ENCODE results near the gene SLC28A1.

SLC28A1 gene

GRCh38 chr15:84883916-84884781 is at the start of gene SLC28A1:
SLC28A1 (plus strand) TSS chr15:84884662; CDS start chr15:84887761, 3,099 bp downstream.
- no peak for DNase-seq

DNA sequence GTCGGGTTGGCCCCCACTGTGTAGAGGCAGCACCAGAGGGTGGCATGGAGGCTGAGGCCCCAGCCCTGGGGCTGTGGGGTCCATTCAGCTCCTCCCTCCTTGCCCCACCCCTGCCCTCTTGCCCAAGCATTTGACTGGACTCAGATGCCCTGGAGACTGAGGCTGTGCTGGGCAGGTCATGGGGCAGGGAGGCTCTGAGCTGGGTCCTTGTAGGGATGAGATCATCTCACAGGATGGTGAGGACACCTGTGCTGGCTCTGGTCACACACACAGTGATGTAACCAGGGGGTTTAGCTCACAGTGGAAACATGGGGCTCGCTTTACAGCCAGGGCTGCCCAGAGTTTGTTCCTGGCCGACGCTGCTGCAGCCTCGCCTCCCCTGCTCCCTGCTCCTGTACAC is 49.5 kb upstream of the SLC28A1 start:
- no peak for DNase-seq

GRCh38 chr15:84835661-84836337 is 48.7 kb upstream of the SLC28A1 start:
- no peak for DNase-seq

GRCh38 chr15:84836844-84837243 is 47.6 kb upstream of the SLC28A1 start:
- no peak for DNase-seq

- no peak for DNase-seq
Observed at GRCh38 chr15:84839714-84840113, 44.7 kb upstream of the SLC28A1 start.

GRCh38 chr15:84840255-84840654 is 44.2 kb upstream of the SLC28A1 start:
- no peak for DNase-seq

DNA sequence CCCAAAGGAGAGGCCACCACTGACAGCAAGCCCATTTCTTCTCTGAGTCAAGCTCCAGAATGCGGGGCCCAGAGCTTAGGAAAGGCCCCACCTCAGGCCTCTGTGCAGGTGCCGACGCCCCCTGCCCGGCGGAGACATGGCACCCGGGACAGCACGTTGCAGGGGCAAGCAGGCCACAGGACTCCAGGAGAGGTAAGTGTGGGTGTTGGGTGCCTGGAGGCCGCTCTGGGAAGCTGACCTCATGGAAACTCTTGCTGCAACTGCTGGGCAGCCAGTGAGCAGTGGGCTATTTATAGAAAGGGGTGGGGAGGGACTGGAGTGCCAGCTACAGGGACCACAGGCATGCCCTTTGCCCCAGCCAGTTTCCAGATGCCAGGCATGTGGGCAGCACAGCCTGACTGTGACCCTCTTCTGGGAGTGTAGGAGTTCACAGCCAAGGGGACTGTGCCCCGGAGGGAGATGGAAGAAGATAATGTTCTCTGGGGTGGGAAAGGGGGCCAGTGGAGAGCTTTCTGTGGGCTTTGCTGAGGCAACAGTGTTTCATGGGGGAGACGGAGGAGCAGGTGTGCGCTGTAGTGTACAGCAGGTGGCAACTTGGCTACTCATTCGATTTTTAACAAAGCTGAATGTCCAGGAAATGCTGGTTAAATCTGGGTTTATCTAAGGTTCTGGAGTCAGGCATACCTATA is 43.6 kb upstream of the SLC28A1 start:
- DNase-seq = no peak

DNA sequence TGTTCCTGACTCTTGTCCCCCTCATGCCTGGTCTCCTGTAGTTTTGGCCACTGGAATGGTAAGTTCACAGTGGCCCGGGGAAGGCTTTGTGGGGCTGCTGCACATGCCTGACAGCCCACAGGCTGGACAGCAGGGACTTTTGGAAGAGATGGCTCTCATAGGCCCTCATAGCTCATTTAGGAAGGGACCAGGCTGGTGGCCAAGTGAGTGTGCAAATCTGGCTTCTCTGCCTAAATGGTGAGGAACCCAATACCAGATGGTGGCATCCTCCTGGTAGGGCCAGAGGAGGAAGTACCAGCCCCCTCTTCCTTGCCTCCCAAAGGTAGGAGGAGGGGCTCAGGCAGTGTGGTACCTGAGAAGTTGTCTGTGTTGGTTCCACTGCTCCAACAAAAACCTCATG is 41.7 kb upstream of the SLC28A1 start:
- no peak for DNase-seq

- no peak for DNase-seq
Observed at GRCh38 chr15:84844964-84845363, 39.5 kb upstream of the SLC28A1 start.

GRCh38 chr15:84845631-84846030 is 38.8 kb upstream of the SLC28A1 start:
- DNase-seq = peak in 2 of 6 experiments; percentile 10

GRCh38 chr15:84846269-84846668 is 38.2 kb upstream of the SLC28A1 start:
- no peak for DNase-seq

GRCh38 chr15:84847382-84847781 is 37.1 kb upstream of the SLC28A1 start:
- no peak for DNase-seq

DNA sequence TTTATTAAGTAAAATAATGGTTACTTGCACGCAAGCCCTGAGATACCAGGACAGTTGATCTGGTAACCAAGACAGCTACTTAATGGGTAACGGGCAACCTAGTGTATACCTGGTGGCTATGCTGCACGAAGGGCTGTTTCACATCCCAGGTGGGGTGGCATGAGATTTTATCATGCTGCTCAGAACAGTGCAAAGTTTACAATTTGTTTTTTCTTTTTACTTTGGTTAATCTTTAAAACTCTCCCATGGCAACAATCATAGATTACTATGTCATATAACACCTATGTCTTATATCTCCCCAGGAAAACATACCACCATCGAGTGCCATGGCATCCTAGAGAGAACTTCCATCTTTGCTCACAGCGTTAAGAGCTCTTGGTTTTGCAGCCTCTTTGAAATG is 32.2 kb upstream of the SLC28A1 start:
- no peak for DNase-seq

DNA sequence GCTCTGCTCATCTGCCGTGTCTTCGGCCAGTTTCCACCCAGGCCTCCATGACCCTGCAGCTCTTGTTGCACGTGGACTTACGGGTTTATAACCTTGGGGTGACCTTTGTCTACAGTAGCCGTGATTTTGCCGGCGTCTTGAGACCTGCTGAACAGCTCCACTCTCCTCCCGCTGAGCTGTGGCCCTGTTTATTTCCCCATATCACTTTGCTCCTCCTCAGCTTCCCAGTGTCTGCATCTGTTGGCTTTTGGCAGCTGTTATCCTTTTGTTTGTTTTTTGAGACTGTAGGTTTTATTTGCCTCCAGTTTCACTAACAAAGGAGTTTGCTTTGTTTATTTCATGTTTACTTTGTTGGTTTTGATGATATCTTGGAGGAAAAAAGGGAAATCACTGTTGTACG is 29.3 kb upstream of the SLC28A1 start:
- DNase-seq = no peak

GRCh38 chr15:84855765-84856164 is 28.7 kb upstream of the SLC28A1 start:
- DNase-seq = no peak

- no peak for DNase-seq
Observed at GRCh38 chr15:84856731-84857417, 27.6 kb upstream of the SLC28A1 start.

DNA sequence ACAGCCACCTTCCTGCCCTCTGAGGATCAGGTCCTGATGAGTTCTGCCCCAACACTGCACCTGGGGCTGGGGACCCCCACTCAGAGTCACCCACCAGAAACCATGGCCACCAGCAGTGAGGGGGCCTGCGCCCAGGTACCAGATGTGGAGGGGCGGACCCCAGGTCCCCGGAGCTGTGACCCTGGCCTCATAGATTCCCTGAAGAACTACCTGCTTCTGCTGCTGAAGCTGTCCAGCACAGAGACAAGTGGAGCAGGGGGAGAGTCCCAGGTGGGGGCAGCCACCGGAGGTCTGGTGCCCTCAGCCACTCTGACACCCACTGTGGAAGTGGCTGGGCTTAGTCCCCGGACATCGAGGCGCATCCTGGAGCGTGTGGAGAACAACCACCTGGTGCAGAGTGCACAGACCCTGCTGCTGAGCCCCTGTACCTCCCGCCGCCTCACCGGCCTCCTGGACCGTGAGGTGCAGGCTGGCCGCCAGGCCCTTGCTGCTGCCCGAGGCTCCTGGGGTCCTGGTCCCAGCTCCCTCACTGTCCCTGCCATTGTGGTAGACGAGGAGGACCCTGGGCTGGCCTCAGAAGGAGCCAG is 27.0 kb upstream of the SLC28A1 start:
- DNase-seq = no peak

DNA sequence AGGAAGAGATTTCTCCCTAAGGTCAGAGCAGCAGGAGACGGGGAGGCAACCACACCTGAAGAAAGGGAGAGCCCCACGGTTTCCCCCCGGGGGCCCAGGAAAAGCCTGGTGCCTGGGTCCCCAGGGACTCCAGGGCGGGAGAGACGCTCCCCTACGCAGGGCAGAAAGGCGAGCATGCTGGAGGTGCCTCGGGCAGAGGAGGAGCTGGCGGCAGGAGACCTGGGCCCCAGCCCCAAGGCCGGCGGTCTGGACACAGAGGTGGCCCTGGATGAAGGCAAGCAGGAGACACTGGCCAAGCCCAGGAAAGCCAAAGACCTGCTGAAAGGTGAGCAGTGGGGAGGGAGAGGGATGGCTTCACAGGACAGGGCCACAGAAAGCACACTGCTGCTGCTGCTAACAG is 26.2 kb upstream of the SLC28A1 start:
- no peak for DNase-seq

DNA sequence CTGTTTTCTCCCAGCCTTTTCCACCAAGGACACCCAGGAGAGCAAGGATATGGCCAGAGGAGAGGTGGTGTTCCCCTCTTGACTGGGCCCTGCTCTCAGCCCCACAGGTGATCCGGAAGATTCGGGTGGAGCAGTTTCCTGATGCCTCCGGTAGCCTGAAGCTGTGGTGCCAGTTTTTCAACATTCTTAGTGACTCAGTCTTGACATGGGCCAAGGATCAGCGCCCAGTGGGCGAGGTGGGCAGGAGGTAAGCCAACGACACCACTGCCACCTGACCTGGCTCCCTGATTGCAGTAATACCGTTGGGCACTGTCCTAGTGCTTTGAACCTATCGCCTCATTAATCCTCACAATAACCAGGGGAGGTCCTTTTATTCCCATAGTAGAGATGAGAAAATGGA is 25.3 kb upstream of the SLC28A1 start:
- DNase-seq = no peak

- no peak for DNase-seq
Observed at GRCh38 chr15:84859651-84860050, 24.8 kb upstream of the SLC28A1 start.

GRCh38 chr15:84861781-84862180 is 22.7 kb upstream of the SLC28A1 start:
- no peak for DNase-seq

DNA sequence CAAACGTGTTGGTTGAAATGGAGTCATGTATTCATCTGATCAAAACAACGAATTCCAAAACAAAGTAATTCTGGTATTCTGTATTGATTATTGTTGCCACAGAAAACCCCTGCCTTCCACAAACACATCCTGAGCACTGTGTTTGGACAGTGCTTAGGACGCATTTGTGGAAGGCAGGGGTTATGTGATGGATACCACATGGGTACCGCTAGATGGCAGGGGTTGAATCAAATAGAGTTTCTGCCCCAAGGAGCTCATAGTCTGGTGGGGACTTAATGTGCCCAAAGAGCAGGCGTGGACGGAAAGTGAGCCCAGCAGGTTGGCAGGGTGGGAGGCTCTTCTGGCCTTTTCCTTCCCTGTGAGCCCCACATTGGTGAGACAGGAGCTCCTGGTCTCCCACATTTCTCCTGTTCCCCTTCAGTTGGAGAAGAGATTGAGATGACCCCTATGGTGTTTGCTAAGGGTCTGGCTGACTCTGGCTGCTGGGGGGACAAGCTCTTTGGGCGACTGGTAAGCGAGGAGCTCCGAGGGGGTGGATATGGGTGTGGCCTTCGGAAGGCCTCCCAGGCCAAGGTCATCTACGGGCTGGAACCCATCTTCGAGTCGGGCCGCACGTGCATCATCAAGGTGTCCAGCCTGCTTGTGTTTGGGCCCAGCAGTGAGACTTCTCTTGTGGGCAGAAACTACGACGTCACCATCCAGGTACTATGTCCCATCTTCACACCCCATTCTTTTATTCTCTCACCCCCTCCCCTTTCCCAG is 22.1 kb upstream of the SLC28A1 start:
- DNase-seq = no peak

All from stimulated activated naive CD4-positive, alpha-beta T cell (primary cell).